Measurements from ENCODE around the gene TPM2.

DNA sequence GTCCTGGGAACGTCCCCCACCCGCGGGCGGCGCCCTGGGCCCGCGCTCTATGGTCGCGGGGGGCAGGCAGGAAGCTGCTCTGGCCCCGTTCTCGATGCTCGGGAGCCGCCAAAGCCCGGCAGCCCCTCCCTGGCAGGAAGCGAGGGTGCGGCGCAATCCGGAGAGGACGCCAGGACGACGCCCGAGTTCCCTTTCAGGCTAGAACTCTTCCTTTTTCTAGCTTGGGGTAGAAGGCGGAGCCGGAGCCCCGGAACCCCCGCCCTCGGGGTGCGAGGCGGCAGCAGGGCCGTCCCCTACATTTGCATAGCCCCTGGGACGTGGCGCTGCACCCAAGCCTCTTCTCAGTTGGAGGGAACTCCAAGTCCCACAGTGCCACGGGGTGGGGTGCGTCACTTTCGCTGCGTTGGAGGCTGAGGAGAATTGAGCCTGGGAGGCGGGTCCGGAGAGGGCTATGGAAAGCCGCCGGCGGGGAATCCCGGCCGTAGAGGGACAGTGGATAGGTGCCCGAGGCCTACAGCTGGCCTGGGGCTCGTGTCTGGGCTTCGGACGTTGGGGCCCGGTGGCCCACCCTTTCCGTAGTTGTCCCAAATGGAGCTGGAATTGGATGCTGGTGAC is 42.6 kb upstream of the TPM2 start, which contains the start of the genes CREB3 and TLN1:
- TF ChIP-seq FOXK2 (IDR thresholded peaks at IDR 0.05): no peak
- no peak for TF ChIP-seq BHLHE40 (IDR thresholded peaks at IDR 0.05; ENCODE audit: borderline replicate concordance)
- TF ChIP-seq L3MBTL2 (conservative IDR thresholded peaks at IDR 0.05): peak; percentile 41; the same call in 1 of the 2 replicates
- no peak for TF ChIP-seq SUZ12 (IDR thresholded peaks at IDR 0.05)
- TF ChIP-seq NFRKB (IDR thresholded peaks at IDR 0.05): no peak
- no peak for TF ChIP-seq FOXM1 (IDR thresholded peaks at IDR 0.05; ENCODE audit: borderline replicate concordance)
- no peak for TF ChIP-seq FOXA1 (IDR thresholded peaks at IDR 0.05)
- peak; percentile 71 for TF ChIP-seq ELF4 (IDR thresholded peaks at IDR 0.05)
- TF ChIP-seq TARDBP (IDR thresholded peaks at IDR 0.05): no peak
- no peak for TF ChIP-seq SP1 (IDR thresholded peaks at IDR 0.05)
- TF ChIP-seq LEF1 (IDR thresholded peaks at IDR 0.05; ENCODE audit: borderline replicate concordance): no peak
- TF ChIP-seq HDGF (IDR thresholded peaks at IDR 0.05; ENCODE audit: borderline replicate concordance): no peak
